Measurements from ENCODE around the gene APOC4.
"Not testable (repeated sequence)": the region's sequence is repeated elsewhere in the genome, so short reads cannot be mapped to it uniquely, and the experiment has no call there.

GRCh38 chr19:44913512-44914432 is 28.3 kb upstream of the APOC4 start:
- not testable (repeated sequence) for TF ChIP-seq CTCF (IDR thresholded peaks at IDR 0.05 in 4 of 5, conservative IDR thresholded peaks at IDR 0.05 in 1 of 5); POLR2A (IDR thresholded peaks at IDR 0.05)

Data from gastrocnemius medialis (tissue), 4 donors.